ENCODE data around the gene CNEP1R1. TPM values are rescaled to one million over a fixed set of nuclear protein-coding genes. Genes with fewer than 3 reads are reported as not detected.

Gene CNEP1R1
- total and polyA plus RNA-seq, 7 experiments from 2014 or later, result 11.2 to 41.0 (median 28.1) TPM

GRCh38 chr16:50047864-50048263 is 22.8 kb downstream of the CNEP1R1 start:
- H3K27ac ChIP-seq (ENCODE audit: low read depth, low read length), result no peak overlapping the region
- H3K4me1 ChIP-seq (ENCODE audit: control insufficient read depth in 2 of 2, insufficient read depth in 2 of 2, low read length in 2 of 2), result no peaks in the 10 kb centered on the region
- Mint-ChIP-seq H3K4me3 (no peak overlapping the region), H3K4me1 (peaks cover 0 to 3% (median 0%) of the 10 kb centered on the region in 7 donors), H3K9me3 (peaks cover 0 to 6% (median 0%) of the 10 kb centered on the region in 11 donors), H3K27ac (no peak overlapping the region), H3K27me3 (peaks cover 3 to 48% (median 10%) of the 10 kb centered on the region in 5 donors), H3K36me3 (no peaks in the 10 kb centered on the region)
- POLR2A ChIA-PET, result no interaction called here
- no peaks in the 10 kb centered on the region for H3K36me3 ChIP-seq (ENCODE audit: control insufficient read depth in 2 of 3, insufficient read depth in 3 of 3, low read length in 3 of 3)
- H3K4me3 ChIP-seq (ENCODE audit: low read length), result no peak overlapping the region
- no peaks in the 10 kb centered on the region for H3K9me3 ChIP-seq (ENCODE audit: control insufficient read depth in 2 of 3, low read length in 3 of 3)
- intact Hi-C loops (cut with micrococcal nuclease), result no loop called here
- CTCF ChIA-PET, result no interaction called here
- ATAC-seq (no peak), DNase-seq (no peak)
- no peaks in the 10 kb centered on the region for H3K27me3 ChIP-seq (ENCODE audit: control insufficient read depth in 2 of 2, insufficient read depth in 2 of 2, low read length in 2 of 2)

DNA sequence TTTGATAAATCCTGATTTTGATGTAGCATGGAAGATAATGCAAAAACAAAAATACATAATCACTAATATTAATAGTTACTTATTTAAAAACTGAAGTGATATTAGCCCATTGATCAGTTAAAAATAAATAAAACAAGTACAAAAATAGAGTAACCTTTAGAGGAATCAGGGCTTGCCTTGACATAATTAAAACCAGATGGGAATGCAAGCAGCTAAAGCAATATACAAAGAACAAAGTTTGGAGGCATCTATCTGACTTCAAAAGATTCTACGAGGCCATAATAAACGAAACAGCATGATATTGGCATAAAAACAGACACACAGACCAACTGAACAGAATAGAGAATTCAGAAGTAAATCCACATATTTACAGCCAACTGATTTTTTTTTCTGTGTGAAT is 25.8 kb downstream of the CNEP1R1 start:
- CTCF ChIA-PET, result no interaction called here
- ATAC-seq, result no peak
- H3K4me3 Mint-ChIP-seq, result no peak overlapping the region

GRCh38 chr16:50056226-50056625 is 31.2 kb downstream of the CNEP1R1 start:
- no peak for ATAC-seq
- POLR2A ChIA-PET, result interaction anchor here (0.6 kb wide), 1 partner anchor 114 kb away, joined by 3 read pairs; no protein-coding TSS in a partner anchor
- no peak for DNase-seq

More for the DNA sequence above, 25.8 kb downstream of the CNEP1R1 start:
- H3K4me3 ChIP-seq (ENCODE audit: low read length), result no peak overlapping the region
- Mint-ChIP-seq H3K36me3 (peaks cover 0 to 7% (median 2%) of the 10 kb centered on the region in 5 donors), H3K4me1 (peaks cover 0 to 3% (median 0%) of the 10 kb centered on the region in 7 donors), H3K27ac (no peak overlapping the region), H3K27me3 (peaks cover 0 to 28% (median 6%) of the 10 kb centered on the region in 5 donors), H3K9me3 (peaks cover 0 to 13% (median 4%) of the 10 kb centered on the region in 11 donors)
- H3K9me3 ChIP-seq (ENCODE audit: control insufficient read depth in 2 of 3, low read length in 3 of 3), result peaks cover 0 to 6% (median 0%) of the 10 kb centered on the region in 3 experiments
- POLR2A ChIA-PET, result no interaction called here
- no peaks in the 10 kb centered on the region for H3K36me3 ChIP-seq (ENCODE audit: control insufficient read depth in 2 of 3, insufficient read depth in 3 of 3, low read length in 3 of 3)
- intact Hi-C loops (cut with micrococcal nuclease), result no loop called here
- DNase-seq, result no peak
- H3K27me3 ChIP-seq (ENCODE audit: control insufficient read depth in 2 of 2, insufficient read depth in 2 of 2, low read length in 2 of 2), result no peaks in the 10 kb centered on the region
- H3K4me1 ChIP-seq (ENCODE audit: control insufficient read depth in 2 of 2, insufficient read depth in 2 of 2, low read length in 2 of 2), result no peaks in the 10 kb centered on the region
- no peak overlapping the region for H3K27ac ChIP-seq (ENCODE audit: low read depth, low read length)

GRCh38 chr16:50058091-50058771 is 33.2 kb downstream of the CNEP1R1 start:
- ATAC-seq, result no peak
- Mint-ChIP-seq H3K4me1 (peaks cover 0 to 4% (median 0%) of the 10 kb centered on the region in 7 donors), H3K27me3 (peaks cover 0 to 4% (median 3%) of the 10 kb centered on the region in 5 donors), H3K36me3 (peaks cover 0 to 7% (median 7%) of the 10 kb centered on the region in 5 donors), H3K9me3 (peaks cover 0 to 24% (median 8%) of the 10 kb centered on the region in 11 donors), H3K4me3 (no peak overlapping the region), H3K27ac (peak overlapping the region in 1 of 9 donors; percentile 59)
- POLR2A ChIA-PET, result no interaction called here
- DNase-seq, result no peak
- intact Hi-C loops (cut with micrococcal nuclease), result no loop called here
- Histone ChIP-seq H3K4me1 (ENCODE audit: control insufficient read depth in 2 of 2, insufficient read depth in 2 of 2, low read length in 2 of 2) (no peaks in the 10 kb centered on the region), H3K4me3 (ENCODE audit: low read length) (no peak overlapping the region), H3K9me3 (ENCODE audit: control insufficient read depth in 2 of 3, low read length in 3 of 3) (peaks cover 0 to 8% (median 0%) of the 10 kb centered on the region in 3 experiments), H3K27ac (ENCODE audit: low read depth, low read length) (no peak overlapping the region), H3K27me3 (ENCODE audit: control insufficient read depth in 2 of 2, insufficient read depth in 2 of 2, low read length in 2 of 2) (no peaks in the 10 kb centered on the region), H3K36me3 (ENCODE audit: control insufficient read depth in 2 of 3, insufficient read depth in 3 of 3, low read length in 3 of 3) (no peaks in the 10 kb centered on the region)
- CTCF ChIA-PET, result no interaction called here

More at GRCh38 chr16:50056226-50056625, 31.2 kb downstream of the CNEP1R1 start:
- CTCF ChIA-PET, result no interaction called here
- Mint-ChIP-seq H3K4me3 (no peak overlapping the region), H3K27ac (no peak overlapping the region), H3K36me3 (peaks cover 0 to 7% (median 6%) of the 10 kb centered on the region in 5 donors), H3K27me3 (peaks cover 0 to 16% (median 4%) of the 10 kb centered on the region in 5 donors), H3K4me1 (peaks cover 0 to 4% (median 0%) of the 10 kb centered on the region in 7 donors), H3K9me3 (peaks cover 0 to 28% (median 9%) of the 10 kb centered on the region in 11 donors)
- Histone ChIP-seq H3K27ac (ENCODE audit: low read depth, low read length) (no peak overlapping the region), H3K4me3 (ENCODE audit: low read length) (no peak overlapping the region), H3K4me1 (ENCODE audit: control insufficient read depth in 2 of 2, insufficient read depth in 2 of 2, low read length in 2 of 2) (no peaks in the 10 kb centered on the region), H3K9me3 (ENCODE audit: control insufficient read depth in 2 of 3, low read length in 3 of 3) (peaks cover 0 to 8% (median 0%) of the 10 kb centered on the region in 3 experiments), H3K36me3 (ENCODE audit: control insufficient read depth in 2 of 3, insufficient read depth in 3 of 3, low read length in 3 of 3) (no peaks in the 10 kb centered on the region), H3K27me3 (ENCODE audit: control insufficient read depth in 2 of 2, insufficient read depth in 2 of 2, low read length in 2 of 2) (no peaks in the 10 kb centered on the region)
- intact Hi-C loops (cut with micrococcal nuclease), result no loop called here

GRCh38 chr16:50059111-50059510 is 34.1 kb downstream of the CNEP1R1 start:
- Histone ChIP-seq H3K4me3 (ENCODE audit: low read length) (no peak overlapping the region), H3K27ac (ENCODE audit: low read depth, low read length) (no peak overlapping the region), H3K4me1 (ENCODE audit: control insufficient read depth in 2 of 2, insufficient read depth in 2 of 2, low read length in 2 of 2) (no peaks in the 10 kb centered on the region), H3K36me3 (ENCODE audit: control insufficient read depth in 2 of 3, insufficient read depth in 3 of 3, low read length in 3 of 3) (no peaks in the 10 kb centered on the region), H3K9me3 (ENCODE audit: control insufficient read depth in 2 of 3, low read length in 3 of 3) (peaks cover 0 to 8% (median 0%) of the 10 kb centered on the region in 3 experiments), H3K27me3 (ENCODE audit: control insufficient read depth in 2 of 2, insufficient read depth in 2 of 2, low read length in 2 of 2) (no peaks in the 10 kb centered on the region)
- ChIA-PET POLR2A (no interaction called here), CTCF (no interaction called here)
- peaks cover 0 to 7% (median 7%) of the 10 kb centered on the region in 5 donors for H3K36me3 Mint-ChIP-seq
- peak overlapping the region in 1 of 9 donors; percentile 57 for H3K27ac Mint-ChIP-seq
- ATAC-seq (no peak), DNase-seq (no peak)
- H3K9me3 Mint-ChIP-seq, result peaks cover 0 to 24% (median 8%) of the 10 kb centered on the region in 11 donors
- H3K27me3 Mint-ChIP-seq, result peaks cover 0 to 4% (median 3%) of the 10 kb centered on the region in 5 donors
- intact Hi-C loops (cut with micrococcal nuclease), result no loop called here
- peaks cover 0 to 4% (median 0%) of the 10 kb centered on the region in 7 donors for H3K4me1 Mint-ChIP-seq
- H3K4me3 Mint-ChIP-seq, result no peak overlapping the region

GRCh38 chr16:50059669-50060068 is 34.6 kb downstream of the CNEP1R1 start:
- peak overlapping the region in 1 of 9 donors; percentile 25 for H3K27ac Mint-ChIP-seq
- ATAC-seq, result no peak
- peaks cover 0 to 4% (median 0%) of the 10 kb centered on the region in 7 donors for H3K4me1 Mint-ChIP-seq

More at GRCh38 chr16:50059669-50060068, 34.6 kb downstream of the CNEP1R1 start:
- peaks cover 0 to 8% (median 0%) of the 10 kb centered on the region in 3 experiments for H3K9me3 ChIP-seq (ENCODE audit: control insufficient read depth in 2 of 3, low read length in 3 of 3)
- Mint-ChIP-seq H3K27me3 (peaks cover 0 to 4% (median 3%) of the 10 kb centered on the region in 5 donors), H3K9me3 (peaks cover 0 to 24% (median 8%) of the 10 kb centered on the region in 11 donors), H3K36me3 (peaks cover 0 to 7% (median 7%) of the 10 kb centered on the region in 5 donors), H3K4me3 (no peak overlapping the region)
- H3K27ac ChIP-seq (ENCODE audit: low read depth, low read length), result no peak overlapping the region
- POLR2A ChIA-PET, result no interaction called here
- H3K4me3 ChIP-seq (ENCODE audit: low read length), result no peak overlapping the region
- CTCF ChIA-PET, result no interaction called here
- no peak for DNase-seq
- no peaks in the 10 kb centered on the region for H3K27me3 ChIP-seq (ENCODE audit: control insufficient read depth in 2 of 2, insufficient read depth in 2 of 2, low read length in 2 of 2)
- intact Hi-C loops (cut with micrococcal nuclease), result no loop called here
- H3K36me3 ChIP-seq (ENCODE audit: control insufficient read depth in 2 of 3, insufficient read depth in 3 of 3, low read length in 3 of 3), result no peaks in the 10 kb centered on the region
- no peaks in the 10 kb centered on the region for H3K4me1 ChIP-seq (ENCODE audit: control insufficient read depth in 2 of 2, insufficient read depth in 2 of 2, low read length in 2 of 2)

Data from naive thymus-derived CD4-positive, alpha-beta T cell (primary cell).